Right atrium auricular region (tissue), 2 donors: Measurements from ENCODE around the gene PSME3IP1. TPM values are rescaled to one million over a fixed set of nuclear protein-coding genes. Genes with fewer than 3 reads are reported as not detected.
"Not testable (repeated sequence)": the region's sequence is repeated elsewhere in the genome, so short reads cannot be mapped to it uniquely, and the experiment has no call there.

ENCODE experiments used
- DNase-seq: peaks from one replicate; pipeline ENCODE4 v3.0.0-alpha.2; 2019; ENCODE audit warnings: low spot score
- H3K27ac ChIP-seq, 2 donors: fragments of 200-600 bp; sonication (generic); 1 replicate in 1 of 2; 2 replicates in 1 of 2; pipeline ENCODE4 v1.5.1; 2016 to 2019
- H3K27me3 ChIP-seq, 2 donors: fragments of 200-600 bp; sonication (generic); one replicate each; pipeline versions ENCODE4 v1.5.1 to v1.6.0; 2017 to 2019
- H3K36me3 ChIP-seq: fragments of 200-600 bp; sonication (generic); one replicate; pipeline ENCODE4 v1.5.1; 2016
- H3K4me1 ChIP-seq, 2 donors: fragments of 200-600 bp; sonication (generic); one replicate each; pipeline versions ENCODE4 v1.5.1 to v1.6.0; 2017 to 2019
- H3K4me3 ChIP-seq, 2 donors: fragments of 200-600 bp; sonication (generic); 1 replicate in 1 of 2; 2 replicates in 1 of 2; pipeline ENCODE4 v1.5.1; 2017 to 2019; ENCODE audit warnings: mild to moderate bottlenecking in 1 of 2, moderate library complexity in 1 of 2
- H3K9me3 ChIP-seq, 2 donors: fragments of 200-600 bp; sonication (generic); one replicate each; pipeline ENCODE4 v1.5.1; 2019
- total RNA-seq, 2 donors: library from RNA; depleted of rRNA; stranded (reverse); fragments of >200 nt; gene quantifications; one replicate each; pipeline ENCODE4 v1.1.0, GENCODE V29; 2016
- TF ChIP-seq, protein P1 (sequence below), 2 donors: fragments of 200-600 bp; sonication (generic); IDR thresholded peaks; one replicate each; pipeline ENCODE4 v1.5.1; 2019; ENCODE audit warnings: antibody characterized with exemption in 2 of 2

The PSME3IP1 gene
- total RNA-seq, 2 donors from 2014 or later: 55.7 to 79.0 TPM

DNA sequence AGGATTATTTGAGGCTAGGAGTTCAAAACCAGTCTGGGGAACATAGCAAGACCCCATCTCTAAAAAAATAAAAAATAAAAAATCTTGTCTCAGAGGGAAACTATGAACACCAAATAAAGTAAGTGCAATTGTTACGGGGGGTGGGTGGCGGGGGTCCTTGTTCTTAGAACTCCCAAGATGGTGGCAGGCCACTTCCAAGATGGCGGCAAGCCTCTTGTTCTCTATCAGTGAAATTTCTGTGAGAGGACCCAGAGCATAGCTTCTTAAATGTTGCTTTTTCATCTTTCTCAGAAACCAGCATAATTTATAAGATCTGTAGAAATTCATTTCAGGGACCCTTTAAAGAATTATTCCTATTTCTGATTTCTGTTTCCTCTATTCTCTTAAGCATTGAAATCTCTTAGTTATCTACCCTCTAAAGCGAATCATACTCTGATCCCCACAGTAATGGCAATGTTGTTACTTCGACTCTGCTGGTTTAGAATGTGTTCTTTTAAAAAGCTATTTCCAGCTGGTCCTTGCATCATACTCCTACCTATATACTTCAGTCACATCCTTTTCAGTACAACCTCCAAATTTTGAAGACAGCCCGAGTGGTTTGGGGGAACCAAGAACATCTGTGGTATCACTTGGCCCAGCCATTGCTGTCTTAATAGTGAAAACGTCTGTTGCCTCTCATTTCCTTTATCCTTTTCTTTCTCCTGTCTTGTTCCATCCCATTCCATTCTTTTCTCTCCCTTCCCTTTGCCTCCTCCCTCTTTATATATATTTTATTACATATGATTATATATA lies 16.5 kb upstream of the PSME3IP1 start:
- TF ChIP-seq, protein P1, sequence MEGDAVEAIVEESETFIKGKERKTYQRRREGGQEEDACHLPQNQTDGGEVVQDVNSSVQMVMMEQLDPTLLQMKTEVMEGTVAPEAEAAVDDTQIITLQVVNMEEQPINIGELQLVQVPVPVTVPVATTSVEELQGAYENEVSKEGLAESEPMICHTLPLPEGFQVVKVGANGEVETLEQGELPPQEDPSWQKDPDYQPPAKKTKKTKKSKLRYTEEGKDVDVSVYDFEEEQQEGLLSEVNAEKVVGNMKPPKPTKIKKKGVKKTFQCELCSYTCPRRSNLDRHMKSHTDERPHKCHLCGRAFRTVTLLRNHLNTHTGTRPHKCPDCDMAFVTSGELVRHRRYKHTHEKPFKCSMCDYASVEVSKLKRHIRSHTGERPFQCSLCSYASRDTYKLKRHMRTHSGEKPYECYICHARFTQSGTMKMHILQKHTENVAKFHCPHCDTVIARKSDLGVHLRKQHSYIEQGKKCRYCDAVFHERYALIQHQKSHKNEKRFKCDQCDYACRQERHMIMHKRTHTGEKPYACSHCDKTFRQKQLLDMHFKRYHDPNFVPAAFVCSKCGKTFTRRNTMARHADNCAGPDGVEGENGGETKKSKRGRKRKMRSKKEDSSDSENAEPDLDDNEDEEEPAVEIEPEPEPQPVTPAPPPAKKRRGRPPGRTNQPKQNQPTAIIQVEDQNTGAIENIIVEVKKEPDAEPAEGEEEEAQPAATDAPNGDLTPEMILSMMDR (IDR thresholded peaks at IDR 0.05): no peak
- Histone ChIP-seq H3K9me3 (no peaks in the 10 kb centered on the region), H3K4me3 (no peak overlapping the region), H3K36me3 (peaks cover 26% of the 10 kb centered on the region), H3K27ac (no peak overlapping the region), H3K4me1 (no peaks in the 10 kb centered on the region), H3K27me3 (no peaks in the 10 kb centered on the region)
- DNase-seq: no peak

DNA sequence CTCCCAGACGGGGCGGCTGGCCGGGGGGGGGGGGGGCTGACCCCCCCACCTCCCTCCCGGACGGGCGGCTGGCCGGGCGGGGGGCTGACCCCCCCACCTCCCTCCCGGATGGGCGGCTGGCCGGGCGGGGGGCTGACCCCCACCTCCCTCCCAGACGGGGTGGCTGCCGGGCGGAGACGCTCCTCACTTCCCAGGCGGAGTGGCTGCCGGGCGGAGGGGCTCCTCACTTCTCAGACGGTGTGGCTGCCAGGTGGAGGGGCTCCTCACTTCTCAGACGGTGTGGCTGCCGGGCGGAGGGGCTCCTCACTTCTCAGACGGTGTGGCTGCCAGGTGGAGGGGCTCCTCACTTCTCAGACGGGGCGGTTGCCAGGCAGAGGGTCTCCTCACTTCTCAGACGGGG lies 15.1 kb upstream of the PSME3IP1 start:
- not testable (repeated sequence) for H3K27me3 ChIP-seq, H3K4me1 ChIP-seq, H3K9me3 ChIP-seq, H3K27ac ChIP-seq, DNase-seq, H3K4me3 ChIP-seq
- H3K36me3 ChIP-seq: peaks cover 14% of the 10 kb centered on the region

DNA sequence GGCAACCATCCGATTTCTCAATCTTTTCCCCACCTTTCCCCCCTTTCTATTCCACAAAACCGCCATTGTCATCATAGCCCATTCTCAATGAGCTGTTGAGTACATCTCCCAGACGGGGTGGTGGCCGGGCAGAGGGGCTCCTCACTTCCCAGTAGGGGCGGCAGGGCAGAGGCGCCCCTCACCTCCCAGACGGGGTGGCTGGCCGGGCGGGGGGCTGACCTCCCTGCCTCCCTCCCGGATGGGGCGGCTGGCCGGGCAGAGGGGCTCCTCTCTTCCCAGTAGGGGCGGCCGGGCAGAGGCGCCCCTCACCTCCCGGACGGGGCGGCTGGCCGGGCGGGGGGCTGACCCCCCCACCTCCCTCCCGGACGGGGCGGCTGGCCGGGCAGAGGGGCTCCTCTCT lies 14.5 kb upstream of the PSME3IP1 start:
- not testable (repeated sequence) for H3K27ac ChIP-seq, H3K27me3 ChIP-seq, DNase-seq, H3K4me1 ChIP-seq, H3K4me3 ChIP-seq, H3K36me3 ChIP-seq, H3K9me3 ChIP-seq

DNA sequence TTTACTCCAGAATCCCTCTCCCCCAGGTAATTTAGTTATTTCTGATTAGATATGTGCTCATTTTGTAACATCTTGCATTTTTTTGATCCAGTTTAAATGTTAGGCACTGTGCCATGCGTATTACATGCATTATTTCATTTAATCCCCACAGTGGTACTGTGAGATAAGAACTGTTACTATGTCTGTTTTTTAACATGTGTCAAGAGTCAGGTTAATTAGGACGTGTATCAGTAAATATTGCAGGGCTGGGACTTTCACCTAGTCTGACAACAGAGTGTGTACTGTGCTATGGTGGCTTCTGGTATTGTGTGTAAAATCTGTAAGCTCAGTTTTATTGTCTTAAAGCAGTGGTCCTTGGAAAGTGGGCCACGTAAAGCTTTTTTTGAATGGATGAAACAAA lies 10.9 kb upstream of the PSME3IP1 start:
- no peaks in the 10 kb centered on the region for H3K27me3 ChIP-seq
- H3K36me3 ChIP-seq: no peaks in the 10 kb centered on the region
- TF ChIP-seq, protein P1 (IDR thresholded peaks at IDR 0.05): no peak
- H3K4me3 ChIP-seq: no peak overlapping the region
- DNase-seq: no peak
- H3K9me3 ChIP-seq: no peaks in the 10 kb centered on the region
- H3K4me1 ChIP-seq: peaks cover 0 to 10% of the 10 kb centered on the region in 2 donors
- H3K27ac ChIP-seq: no peak overlapping the region

DNA sequence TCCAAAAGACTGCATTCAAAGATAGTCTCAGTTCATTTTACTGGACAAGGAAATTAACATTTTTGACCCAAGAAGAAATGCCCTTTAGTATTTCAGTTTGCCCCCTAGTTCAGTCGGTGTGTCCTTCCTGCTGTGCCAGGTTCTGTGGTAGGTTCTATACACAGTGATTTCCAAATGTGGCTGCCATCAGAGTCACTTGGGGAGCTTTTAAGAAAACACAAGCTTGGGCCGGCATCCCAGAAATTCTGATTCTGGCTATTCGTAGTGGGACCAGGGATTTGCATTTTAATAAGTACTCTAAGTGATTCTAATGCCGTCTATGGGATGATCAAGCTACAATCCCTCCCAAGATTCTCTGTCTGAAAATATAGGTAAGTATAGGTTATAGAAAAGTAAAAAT lies 10.4 kb upstream of the PSME3IP1 start:
- peaks cover 0 to 15% of the 10 kb centered on the region in 2 donors for H3K4me1 ChIP-seq
- no peak overlapping the region for H3K27ac ChIP-seq
- H3K36me3 ChIP-seq: no peaks in the 10 kb centered on the region
- TF ChIP-seq, protein P1 (IDR thresholded peaks at IDR 0.05): no peak
- no peak overlapping the region for H3K4me3 ChIP-seq
- no peak for DNase-seq
- no peaks in the 10 kb centered on the region for H3K9me3 ChIP-seq
- H3K27me3 ChIP-seq: no peaks in the 10 kb centered on the region

DNA sequence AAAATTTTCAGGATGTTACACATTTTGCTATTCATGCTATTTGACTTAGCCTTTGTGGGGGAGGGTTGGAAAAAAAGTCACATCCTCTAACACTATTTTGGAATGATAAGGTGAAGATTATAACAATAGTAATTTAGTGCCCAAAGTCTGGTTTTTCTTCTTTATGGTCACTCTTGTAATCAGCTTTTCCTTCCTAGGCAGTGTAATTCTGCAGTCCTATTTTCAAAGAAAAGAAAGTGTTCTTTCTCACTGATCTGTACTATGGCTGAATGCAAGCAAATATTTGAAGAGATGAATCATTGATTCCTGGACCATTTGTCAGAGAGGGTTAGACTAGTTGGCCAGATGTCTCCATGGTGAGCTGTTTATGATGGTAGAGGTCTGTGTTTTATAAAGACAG lies 8.7 kb upstream of the PSME3IP1 start:
- H3K4me3 ChIP-seq: no peak overlapping the region
- H3K27ac ChIP-seq: peak overlapping the region; percentile 9 to 17
- no peaks in the 10 kb centered on the region for H3K27me3 ChIP-seq
- DNase-seq: no peak
- TF ChIP-seq, protein P1 (IDR thresholded peaks at IDR 0.05): no peak
- peaks cover 0 to 25% of the 10 kb centered on the region in 2 donors for H3K4me1 ChIP-seq
- no peaks in the 10 kb centered on the region for H3K9me3 ChIP-seq
- no peaks in the 10 kb centered on the region for H3K36me3 ChIP-seq
